Suprapubic skin (tissue), 4 donors: ENCODE measurements around the gene SFPQ. TPM values are rescaled to one million over a fixed set of nuclear protein-coding genes. Genes with fewer than 3 reads are reported as not detected.

Source experiments
- DNase-seq, 2 donors: peaks; one replicate each; pipeline ENCODE4 v3.0.0-alpha.2; 2019; ENCODE audit warnings: low spot score in 2 of 2
- H3K27ac ChIP-seq: fragments of 200-600 bp; sonication (generic); one replicate; pipeline ENCODE4 v1.5.1; 2019
- H3K27me3 ChIP-seq: fragments of 200-600 bp; sonication (generic); one replicate; pipeline ENCODE4 v1.5.1; 2019
- H3K36me3 ChIP-seq: fragments of 200-600 bp; sonication (generic); one replicate; pipeline ENCODE4 v1.5.1; 2019
- H3K4me1 ChIP-seq: fragments of 200-600 bp; sonication (generic); one replicate; pipeline ENCODE4 v1.5.1; 2019
- H3K4me3 ChIP-seq: fragments of 200-600 bp; sonication (generic); one replicate; pipeline ENCODE4 v1.5.1; 2019; ENCODE audit warnings: mild to moderate bottlenecking
- H3K9me3 ChIP-seq: fragments of 200-600 bp; sonication (generic); one replicate; pipeline ENCODE4 v1.5.1; 2019
- EP300 ChIP-seq: sonication (generic); formaldehyde crosslinking; IDR thresholded peaks from one replicate; pipeline ENCODE4 v1.6.1; 2017; ENCODE audit warnings: antibody characterized with exemption
- POLR2A ChIP-seq, 2 donors: fragments of 450-650 bp; IDR thresholded peaks; one replicate each; pipeline ENCODE4 v1.6.1; 2017; ENCODE audit warnings: antibody characterized with exemption in 2 of 2, mild to moderate bottlenecking in 2 of 2, moderate library complexity in 2 of 2
- POLR2AphosphoS5 ChIP-seq, 3 donors: sonication (generic); formaldehyde crosslinking; IDR thresholded peaks; one replicate each; pipeline ENCODE4 v1.6.1; 2017; ENCODE audit warnings: antibody characterized with exemption in 3 of 3
- WGBS: methylation state at CpG from one replicate; pipeline ENCODE4 v1.1.5; 2018; 5-methylcytosine and 5-hydroxymethylcytosine counted together
- total RNA-seq, 4 donors: library from RNA; depleted of rRNA; stranded (reverse); fragments of >200 nt; gene quantifications; one replicate each; pipeline ENCODE4 v1.1.0, GENCODE V29; 2016
- TF ChIP-seq, protein P1 (sequence below), 2 donors: fragments of 200-600 bp in 1 of 2; fragments of 450-650 bp in 1 of 2; sonication (generic) in 1 of 2; IDR thresholded peaks; one replicate each; pipeline ENCODE4 v1.5.1; 2016 to 2019; ENCODE audit warnings: antibody characterized with exemption in 2 of 2, mild to moderate bottlenecking in 1 of 2, moderate library complexity in 1 of 2

Gene SFPQ
- total RNA-seq, 4 donors from 2014 or later, result 136 to 365 (median 191) TPM

GRCh38 chr1:35210321-35211119 is 17.6 kb upstream of the SFPQ start:
- Histone ChIP-seq H3K27me3 (no peaks in the 10 kb centered on the region), H3K4me3 (no peak overlapping the region), H3K9me3 (no peaks in the 10 kb centered on the region), H3K4me1 (peaks cover 4% of the 10 kb centered on the region), H3K36me3 (no peaks in the 10 kb centered on the region), H3K27ac (no peak overlapping the region)
- WGBS, result 69% methylated on average over 16 of the region's 16 CpGs
- no peak for TF ChIP-seq POLR2AphosphoS5 (IDR thresholded peaks at IDR 0.05)
- no peak for TF ChIP-seq EP300
- no peak for TF ChIP-seq POLR2A (IDR thresholded peaks at IDR 0.05)
- TF ChIP-seq, protein P1, sequence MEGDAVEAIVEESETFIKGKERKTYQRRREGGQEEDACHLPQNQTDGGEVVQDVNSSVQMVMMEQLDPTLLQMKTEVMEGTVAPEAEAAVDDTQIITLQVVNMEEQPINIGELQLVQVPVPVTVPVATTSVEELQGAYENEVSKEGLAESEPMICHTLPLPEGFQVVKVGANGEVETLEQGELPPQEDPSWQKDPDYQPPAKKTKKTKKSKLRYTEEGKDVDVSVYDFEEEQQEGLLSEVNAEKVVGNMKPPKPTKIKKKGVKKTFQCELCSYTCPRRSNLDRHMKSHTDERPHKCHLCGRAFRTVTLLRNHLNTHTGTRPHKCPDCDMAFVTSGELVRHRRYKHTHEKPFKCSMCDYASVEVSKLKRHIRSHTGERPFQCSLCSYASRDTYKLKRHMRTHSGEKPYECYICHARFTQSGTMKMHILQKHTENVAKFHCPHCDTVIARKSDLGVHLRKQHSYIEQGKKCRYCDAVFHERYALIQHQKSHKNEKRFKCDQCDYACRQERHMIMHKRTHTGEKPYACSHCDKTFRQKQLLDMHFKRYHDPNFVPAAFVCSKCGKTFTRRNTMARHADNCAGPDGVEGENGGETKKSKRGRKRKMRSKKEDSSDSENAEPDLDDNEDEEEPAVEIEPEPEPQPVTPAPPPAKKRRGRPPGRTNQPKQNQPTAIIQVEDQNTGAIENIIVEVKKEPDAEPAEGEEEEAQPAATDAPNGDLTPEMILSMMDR (IDR thresholded peaks at IDR 0.05), result no peak
- DNase-seq, result no peak

GRCh38 chr1:35203295-35203694 is 10.3 kb upstream of the SFPQ start:
- Histone ChIP-seq H3K9me3 (no peaks in the 10 kb centered on the region), H3K27ac (no peak overlapping the region), H3K4me1 (peaks cover 4% of the 10 kb centered on the region), H3K27me3 (no peaks in the 10 kb centered on the region), H3K4me3 (no peak overlapping the region), H3K36me3 (no peaks in the 10 kb centered on the region)
- WGBS, result 47% methylated on average over 1 of the region's 1 CpG
- TF ChIP-seq, protein P1 (IDR thresholded peaks at IDR 0.05), result no peak
- TF ChIP-seq POLR2A (IDR thresholded peaks at IDR 0.05), result no peak
- TF ChIP-seq EP300, result no peak
- no peak for TF ChIP-seq POLR2AphosphoS5 (IDR thresholded peaks at IDR 0.05)
- no peak for DNase-seq

DNA sequence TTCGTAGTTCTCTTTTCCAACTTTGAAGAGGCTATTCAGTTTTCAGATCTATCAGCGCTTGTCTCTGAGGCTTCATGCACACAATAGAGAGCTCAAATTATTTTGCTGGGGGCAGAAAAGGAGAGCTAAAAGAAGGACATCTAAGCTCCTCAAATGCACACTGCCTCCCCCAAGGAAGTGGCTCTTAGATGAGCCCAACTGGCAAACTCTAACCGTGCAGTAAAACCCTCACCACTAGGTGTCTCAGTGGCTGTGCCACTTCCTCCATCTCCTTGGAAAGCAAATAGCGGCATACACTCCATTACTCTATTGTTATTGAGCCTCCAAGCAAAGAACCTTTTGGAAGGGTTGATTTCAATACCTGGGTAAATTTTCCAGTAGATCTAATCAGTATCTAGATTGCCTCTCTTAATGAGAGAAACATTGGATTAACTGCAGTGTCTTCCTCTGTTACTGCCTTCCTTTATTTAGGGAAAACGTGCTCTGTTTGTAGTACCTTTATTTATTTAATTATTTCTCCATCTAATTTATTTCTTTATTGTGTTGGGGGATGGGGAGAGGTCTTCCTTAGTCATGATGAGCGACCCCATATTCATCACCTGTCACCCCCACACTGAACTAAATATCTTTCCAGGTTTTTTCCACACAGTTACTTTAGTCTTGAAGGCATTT is 9.2 kb upstream of the SFPQ start:
- TF ChIP-seq EP300 (no peak), POLR2AphosphoS5 (IDR thresholded peaks at IDR 0.05) (no peak), POLR2A (IDR thresholded peaks at IDR 0.05) (no peak)
- TF ChIP-seq, protein P1 (IDR thresholded peaks at IDR 0.05), result peak; percentile 65 to 85
- H3K4me3 ChIP-seq, result no peak overlapping the region
- no peak for DNase-seq

DNA sequence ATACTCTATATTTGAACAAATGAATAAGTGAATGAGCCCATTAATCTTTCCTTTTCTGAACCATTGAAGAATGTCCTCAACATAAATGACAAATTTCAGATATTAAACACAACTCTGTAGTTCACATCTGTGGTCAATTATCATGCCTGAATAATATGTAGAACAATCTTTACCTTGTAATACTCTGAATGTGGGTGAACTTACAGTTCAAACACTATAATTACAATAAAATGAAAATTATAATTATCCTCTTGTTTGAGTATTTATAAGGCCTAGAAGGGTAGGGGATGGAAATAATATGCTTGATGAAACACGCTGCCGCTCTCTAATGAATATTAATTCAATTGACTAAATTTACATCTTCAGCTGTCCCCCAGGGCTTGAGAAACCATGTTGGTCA is 8.7 kb upstream of the SFPQ start:
- Histone ChIP-seq H3K36me3 (no peaks in the 10 kb centered on the region), H3K9me3 (no peaks in the 10 kb centered on the region), H3K4me3 (no peak overlapping the region), H3K27me3 (no peaks in the 10 kb centered on the region), H3K4me1 (peaks cover 4% of the 10 kb centered on the region), H3K27ac (no peak overlapping the region)
- no peak for TF ChIP-seq POLR2AphosphoS5 (IDR thresholded peaks at IDR 0.05)
- TF ChIP-seq, protein P1 (IDR thresholded peaks at IDR 0.05), result no peak
- no peak for TF ChIP-seq POLR2A (IDR thresholded peaks at IDR 0.05)
- no peak for TF ChIP-seq EP300
- DNase-seq, result no peak
- WGBS, result 50% methylated on average over 2 of the region's 2 CpGs

More for the DNA sequence above, 9.2 kb upstream of the SFPQ start:
- Histone ChIP-seq H3K4me1 (peaks cover 4% of the 10 kb centered on the region), H3K36me3 (no peaks in the 10 kb centered on the region), H3K27me3 (no peaks in the 10 kb centered on the region), H3K9me3 (no peaks in the 10 kb centered on the region), H3K27ac (no peak overlapping the region)
- 27% methylated on average over 6 of the region's 6 CpGs for WGBS
